Stimulated activated CD4-positive, alpha-beta T cell treated with anti-CD3 and anti-CD28 coated beads, Interleukin-15, amount 100 ng/mL, for 48 hours (primary cell): Measurements from ENCODE around the gene MSI1.

Experiments
- DNase-seq, 2 donors: peaks; one replicate each; pipeline ENCODE4 v3.0.0-alpha.2; 2020; ENCODE audit warnings: low read depth in 2 of 2

Gene MSI1

GRCh38 chr12:120377611-120378010 lies 8.6 kb upstream of the MSI1 start:
- no peak for DNase-seq

DNA sequence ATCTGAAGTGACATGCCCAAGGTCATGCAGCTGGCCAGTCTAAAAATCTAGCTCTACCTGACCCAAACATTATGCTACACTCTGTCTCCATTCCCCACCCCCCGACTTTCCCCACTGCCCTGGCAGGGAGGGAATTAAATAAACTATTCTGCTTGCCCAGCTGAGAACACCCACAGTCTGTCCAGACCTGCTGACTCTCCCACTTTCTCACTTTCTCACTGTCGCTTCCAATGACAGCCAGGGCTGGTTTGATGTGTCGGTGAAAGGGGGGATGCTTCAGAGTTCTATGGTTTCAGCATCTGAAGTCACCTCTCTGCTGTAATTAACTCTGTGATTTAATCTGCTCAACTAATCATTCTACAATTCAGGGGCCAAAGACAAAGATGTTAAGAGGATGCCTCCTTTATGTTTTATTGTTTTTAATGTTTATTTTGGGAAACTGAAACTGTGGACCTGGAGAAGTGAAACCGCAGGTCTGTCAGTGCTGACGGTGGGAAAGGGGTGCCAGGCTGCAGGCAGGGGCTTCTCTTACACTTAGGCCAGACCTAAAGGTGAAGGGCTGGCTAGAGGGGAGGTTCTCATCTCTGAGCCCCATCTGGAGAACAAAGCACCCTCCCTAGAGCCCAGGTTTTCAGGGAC lies 8.1 kb upstream of the MSI1 start:
- no peak for DNase-seq

GRCh38 chr12:120376416-120376815 lies 7.5 kb upstream of the MSI1 start:
- no peak for DNase-seq

DNA sequence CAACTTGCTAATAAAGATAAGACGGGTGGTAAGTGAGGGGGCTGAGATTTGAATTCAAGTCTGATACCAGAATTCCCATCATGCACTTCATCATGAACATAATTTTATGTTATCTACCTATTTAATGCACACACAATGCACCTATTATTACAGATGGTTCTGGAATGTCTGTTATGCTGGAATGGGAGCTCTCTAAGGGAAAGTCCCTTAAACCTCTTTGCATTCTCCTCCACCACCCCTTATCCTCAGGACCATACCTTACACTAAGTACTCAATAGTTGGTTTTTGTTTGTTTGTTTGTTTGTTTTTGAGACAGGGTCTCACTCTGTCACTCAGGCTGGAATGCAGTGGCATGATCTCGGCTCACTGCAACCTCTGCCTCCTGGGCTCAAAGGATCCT lies 7.0 kb upstream of the MSI1 start:
- DNase-seq, result no peak

GRCh38 chr12:120373683-120374082 lies 4.7 kb upstream of the MSI1 start:
- no peak for DNase-seq

DNA sequence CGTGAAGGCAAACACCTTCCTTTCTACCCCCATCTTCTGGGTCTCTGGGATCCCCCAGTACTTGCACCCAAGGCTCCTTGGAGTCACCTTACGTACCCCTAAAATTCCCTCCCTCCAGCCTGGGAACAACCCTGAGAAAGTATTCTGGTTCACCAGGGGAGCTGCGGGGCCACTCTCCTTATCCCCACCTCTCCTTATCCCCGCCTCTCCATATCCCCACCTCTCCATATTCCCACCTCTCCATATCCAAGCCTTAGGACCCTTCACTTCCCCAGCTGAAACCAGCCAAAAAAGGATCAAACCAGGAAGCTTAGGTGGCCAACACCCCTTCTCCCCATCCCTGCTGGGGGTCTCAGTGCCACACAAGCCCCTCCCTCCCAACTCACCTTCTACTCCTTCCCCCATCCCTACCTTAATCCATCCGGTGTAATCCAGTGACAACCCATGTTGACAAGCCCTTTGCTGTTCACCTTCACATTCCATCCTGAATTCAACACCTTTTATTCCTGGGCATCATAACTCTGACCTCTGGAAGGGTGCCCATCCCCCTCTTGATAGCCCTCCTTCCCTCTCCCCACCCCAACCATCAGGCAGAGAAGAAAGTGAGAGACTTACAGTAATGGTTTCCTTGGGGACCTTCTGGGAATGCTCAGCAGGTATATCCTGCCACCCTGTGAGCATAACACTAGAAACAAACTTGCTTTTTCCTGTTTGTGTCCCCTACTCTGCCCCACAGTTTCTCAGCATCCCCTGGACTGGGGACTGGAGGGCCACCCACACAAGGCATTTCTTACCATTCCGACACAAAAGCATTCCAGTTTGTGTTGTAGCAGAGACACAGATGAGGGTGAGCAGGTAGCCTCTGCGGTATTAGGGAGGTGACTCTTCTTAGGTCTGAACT lies 1.6 kb upstream of the MSI1 start:
- no peak for DNase-seq

GRCh38 chr12:120369603-120370342 lies 809 bp upstream of the MSI1 start:
- DNase-seq, result no peak

GRCh38 chr12:120367924-120368788 lies 808 bp downstream of the MSI1 start:
- peak in 1 of 2 donors; percentile 40 for DNase-seq

DNA sequence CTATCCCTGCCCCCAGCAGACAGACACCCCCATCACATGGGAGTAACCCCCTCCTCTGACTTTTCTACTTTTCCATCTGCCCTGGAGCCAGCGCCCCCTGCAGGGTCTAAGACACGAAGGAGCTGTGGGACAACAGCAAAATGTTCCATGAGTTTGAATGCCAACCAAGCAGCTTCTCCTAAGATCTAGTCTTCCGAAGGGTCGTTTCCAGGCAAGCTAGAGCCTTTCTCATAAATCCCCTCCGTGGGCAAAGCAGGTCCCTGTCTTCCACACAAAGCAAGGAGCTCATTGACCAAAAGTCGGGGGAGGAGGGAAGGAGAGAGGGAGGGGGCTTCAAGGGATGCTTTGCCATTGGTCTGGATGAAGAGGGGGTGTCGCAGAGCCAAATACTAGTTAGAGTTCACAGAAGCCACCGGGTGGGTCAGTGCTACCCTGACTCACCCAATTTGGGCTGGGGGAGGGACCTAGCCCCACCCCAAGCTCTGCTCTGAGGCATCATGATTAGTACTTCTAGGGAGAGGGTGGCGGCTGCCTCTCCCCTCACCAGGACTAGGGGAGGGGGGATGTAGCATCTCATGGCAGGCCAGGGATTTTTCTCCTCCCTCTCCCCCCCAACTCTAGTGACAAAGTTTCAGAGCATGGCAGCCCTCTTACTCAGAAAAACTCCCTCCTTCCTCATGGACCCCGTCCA lies 1.6 kb downstream of the MSI1 start:
- DNase-seq, result no peak

DNA sequence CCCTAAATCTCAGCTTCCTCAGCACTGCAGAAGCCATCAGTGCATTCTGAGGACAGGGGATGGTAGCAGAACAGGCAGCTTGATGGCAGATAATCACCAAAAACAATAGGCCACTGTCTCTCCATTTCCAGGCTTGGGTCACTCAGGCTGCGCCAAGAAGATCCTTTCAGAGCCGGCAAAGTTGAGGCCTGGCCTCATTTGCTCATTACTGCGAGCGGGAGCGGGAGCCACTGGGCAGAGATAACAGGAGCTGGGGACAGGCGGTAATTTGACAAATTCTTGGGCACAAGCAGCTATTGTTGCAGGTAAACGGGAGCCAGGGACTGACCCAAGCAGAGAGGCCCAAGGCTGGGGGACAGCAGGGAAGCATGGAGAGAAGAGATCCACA lies 2.1 kb downstream of the MSI1 start:
- no peak for DNase-seq

- DNase-seq, result no peak
These were observed 2.6 kb downstream of the MSI1 start for GRCh38 chr12:120366341-120366705.

- no peak for DNase-seq
These were observed 3.2 kb downstream of the MSI1 start for GRCh38 chr12:120365675-120366340.

- DNase-seq, result no peak
These were observed 4.5 kb downstream of the MSI1 start for GRCh38 chr12:120364487-120364886.

- DNase-seq, result no peak
These were observed 5.6 kb downstream of the MSI1 start for GRCh38 chr12:120363274-120363855.

DNA sequence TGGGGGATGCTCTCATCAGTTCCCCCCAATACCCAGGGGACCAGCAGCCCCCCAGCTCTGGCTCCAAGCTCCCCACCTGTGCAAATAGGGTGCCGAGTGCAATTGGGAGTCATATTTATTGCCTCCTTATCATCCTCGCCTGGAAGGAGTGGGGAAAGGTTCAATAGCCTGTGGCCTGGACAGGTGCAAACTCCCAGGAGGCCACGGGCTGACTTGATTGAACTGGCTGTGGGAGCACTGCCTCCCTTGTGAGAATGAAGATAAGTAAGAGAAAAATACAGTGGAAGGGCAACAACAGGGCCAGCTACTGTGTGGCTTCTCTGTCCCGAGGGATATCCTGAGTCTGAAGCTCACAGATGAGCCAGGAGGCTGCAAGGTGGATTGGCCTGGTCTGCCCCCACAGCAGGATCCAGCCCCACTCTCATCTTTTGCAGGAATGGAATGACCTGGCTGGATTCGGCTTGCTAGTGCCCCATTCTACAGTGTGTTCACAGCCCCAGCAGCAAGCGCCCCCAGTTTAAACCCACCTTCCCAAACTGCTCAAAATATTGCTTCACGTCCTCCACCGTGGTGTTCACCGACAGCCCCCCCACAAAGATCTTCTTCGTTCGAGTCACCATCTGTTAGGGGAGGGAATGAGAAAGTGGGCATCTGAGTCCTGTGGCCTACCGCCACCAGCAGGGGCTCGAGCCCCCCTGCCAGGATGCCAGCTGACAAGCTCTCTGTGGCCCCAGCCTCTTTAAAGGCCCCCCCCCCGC lies 6.3 kb downstream of the MSI1 start:
- no peak for DNase-seq

DNA sequence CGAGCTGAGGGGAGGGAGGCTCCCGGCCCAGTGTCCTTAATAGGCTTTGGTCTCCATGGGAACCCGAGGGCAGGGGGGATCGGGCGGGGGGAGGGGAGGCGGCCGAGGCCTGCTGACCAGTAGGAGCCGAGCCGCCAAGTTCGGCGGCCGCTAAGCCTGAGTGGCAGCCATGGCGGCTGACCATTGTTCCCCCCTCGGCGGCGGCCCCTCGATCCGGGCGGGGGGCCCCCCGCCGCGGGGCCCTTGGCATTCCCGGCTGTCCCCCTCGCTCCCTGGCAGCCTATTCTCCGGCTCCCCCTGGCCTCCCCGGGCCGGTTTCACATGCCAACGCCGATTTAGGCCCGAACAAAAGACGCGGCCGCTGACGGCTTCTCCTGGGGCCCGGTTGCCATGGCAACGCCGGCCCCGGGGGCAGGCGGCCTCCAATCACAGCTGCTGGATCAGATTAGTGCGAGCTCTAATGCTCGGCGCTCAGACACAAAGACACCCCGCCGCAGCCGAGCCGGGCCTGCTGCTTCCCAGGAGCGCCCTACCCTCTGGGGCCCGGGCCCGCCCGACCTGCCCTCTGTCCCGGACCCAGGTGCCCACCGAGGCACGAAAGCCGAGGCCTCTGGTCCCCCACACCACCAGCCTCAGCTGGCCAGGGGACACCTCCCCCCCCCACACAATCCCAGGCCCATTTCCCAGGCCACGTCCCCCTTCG lies 7.3 kb downstream of the MSI1 start:
- DNase-seq, result no peak

DNA sequence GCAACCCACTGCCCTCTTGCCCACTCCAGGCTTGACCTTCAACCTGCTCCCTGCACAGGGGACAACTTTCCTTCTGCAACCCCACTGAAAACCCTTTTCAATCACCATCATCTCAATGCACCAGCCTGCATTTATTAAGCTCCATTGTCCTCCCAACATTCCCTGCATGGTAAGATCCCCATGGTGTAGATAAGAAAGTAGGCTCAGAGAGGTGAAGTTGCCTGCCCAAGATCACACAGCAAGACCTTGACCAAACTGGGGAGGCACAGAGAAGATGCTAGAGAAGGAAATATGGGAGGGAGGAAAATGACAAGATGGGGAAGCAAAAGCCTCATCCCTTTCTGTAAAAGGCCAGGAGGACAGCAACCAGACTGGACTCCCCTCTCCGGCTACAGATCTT lies 9.8 kb downstream of the MSI1 start:
- DNase-seq, result no peak

DNA sequence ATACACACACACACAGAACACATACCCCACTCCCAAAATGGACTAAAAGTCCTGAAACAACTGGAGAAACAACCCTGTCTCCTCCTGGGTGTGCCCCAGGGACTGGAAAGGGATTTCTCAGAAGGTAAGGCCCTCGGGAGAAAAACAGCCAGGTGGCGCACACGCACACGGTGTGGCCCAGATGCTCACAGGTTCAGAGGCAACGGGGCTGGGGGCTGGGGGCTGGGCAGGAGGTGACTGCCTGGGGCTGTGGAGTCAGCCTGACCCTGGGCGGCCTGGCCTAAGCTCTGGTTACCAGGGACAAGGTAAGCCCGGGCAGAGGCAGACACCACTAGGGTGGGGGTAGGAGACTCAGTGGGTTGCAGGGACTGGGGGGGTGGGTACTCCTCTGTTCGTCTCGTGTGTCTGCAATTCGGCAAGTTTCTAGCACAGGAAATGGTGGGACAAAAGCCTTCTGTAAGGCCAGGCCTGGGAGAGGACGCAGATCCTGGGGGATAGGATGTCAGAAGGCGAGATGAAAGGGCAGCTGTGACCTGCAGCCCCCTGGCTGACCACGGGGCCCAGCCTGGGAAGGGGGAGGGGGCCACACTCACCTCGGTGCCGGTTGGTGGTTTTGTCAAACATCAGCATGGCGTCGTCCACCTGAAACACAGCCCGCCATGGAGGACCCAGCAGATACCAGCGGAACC lies 10.4 kb downstream of the MSI1 start:
- DNase-seq, result no peak
